GM06990 (cell line): ENCODE data around the gene GET3.

Source experiments
- DNase-seq: peaks from one replicate; pipeline ENCODE4 v3.0.0-alpha.2; 2011; ENCODE audit not compliant: insufficient read length; ENCODE audit errors: extremely low read depth
- H3K27me3 ChIP-seq: replicated peaks from 2 replicates; pipeline ENCODE4 v1.6.0; 2011; ENCODE audit warnings: low read length; ENCODE audit not compliant: control insufficient read depth, insufficient read depth
- H3K36me3 ChIP-seq: 2 replicates; pipeline ENCODE4 v1.5.1; 2011; ENCODE audit warnings: low read length; ENCODE audit not compliant: control insufficient read depth, insufficient read depth
- H3K4me3 ChIP-seq: replicated peaks from 2 replicates; pipeline ENCODE4 v1.5.1; 2011; ENCODE audit warnings: low read depth, mild to moderate bottlenecking, control low read depth, low read length
- TF ChIP-seq, protein P1 (sequence below): IDR thresholded peaks from 2 replicates; pipeline ENCODE4 v1.5.1; 2011; ENCODE audit warnings: low read length, control low read depth, mild to moderate bottlenecking, inconsistent platforms; ENCODE audit not compliant: insufficient read depth, poor library complexity, severe bottlenecking

The GET3 gene

DNA sequence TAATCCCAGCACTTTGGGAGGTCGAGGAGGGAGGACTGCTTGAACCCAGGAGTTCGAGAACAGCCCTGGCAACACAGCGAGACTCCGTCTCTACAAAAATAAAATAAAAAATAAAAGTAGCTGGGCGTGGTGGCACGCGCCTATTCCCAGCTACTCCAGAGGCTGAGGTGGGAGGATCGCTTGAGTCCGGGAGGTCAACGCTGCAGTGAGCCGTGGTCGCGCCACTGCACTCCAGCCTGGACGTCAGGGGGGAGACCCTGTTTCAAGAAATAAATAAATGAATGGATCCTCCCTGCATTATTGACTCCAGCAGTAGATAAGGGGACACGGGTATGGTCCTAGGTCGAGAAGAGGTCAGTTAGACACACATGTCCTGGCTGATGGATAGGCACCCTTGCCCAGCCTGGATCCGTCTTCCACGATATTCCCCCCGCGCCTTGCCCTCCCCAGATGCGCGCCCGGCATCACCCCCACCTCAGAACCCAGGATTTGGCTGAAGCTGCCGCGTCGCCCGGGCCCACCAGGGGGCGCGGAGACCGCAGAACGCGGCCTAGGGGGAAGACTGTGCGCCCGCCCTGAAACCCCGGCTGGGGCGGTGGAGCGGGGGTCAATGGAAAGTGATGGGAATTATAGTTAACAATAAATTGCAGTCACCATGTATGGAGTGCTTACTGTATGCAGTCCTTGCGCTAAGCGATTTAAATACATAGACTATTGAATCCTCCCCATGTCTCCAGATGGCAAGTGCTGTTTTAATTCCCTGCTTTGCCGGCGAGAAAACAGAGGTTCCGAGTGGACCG, 40.1 kb downstream of the GET3 start:
- peak; percentile 87 for DNase-seq
- Histone ChIP-seq H3K27me3 (no peaks in the 10 kb centered on the region), H3K4me3 (peak overlapping the region; percentile 75), H3K36me3 (no peaks in the 10 kb centered on the region)
- TF ChIP-seq, protein P1, sequence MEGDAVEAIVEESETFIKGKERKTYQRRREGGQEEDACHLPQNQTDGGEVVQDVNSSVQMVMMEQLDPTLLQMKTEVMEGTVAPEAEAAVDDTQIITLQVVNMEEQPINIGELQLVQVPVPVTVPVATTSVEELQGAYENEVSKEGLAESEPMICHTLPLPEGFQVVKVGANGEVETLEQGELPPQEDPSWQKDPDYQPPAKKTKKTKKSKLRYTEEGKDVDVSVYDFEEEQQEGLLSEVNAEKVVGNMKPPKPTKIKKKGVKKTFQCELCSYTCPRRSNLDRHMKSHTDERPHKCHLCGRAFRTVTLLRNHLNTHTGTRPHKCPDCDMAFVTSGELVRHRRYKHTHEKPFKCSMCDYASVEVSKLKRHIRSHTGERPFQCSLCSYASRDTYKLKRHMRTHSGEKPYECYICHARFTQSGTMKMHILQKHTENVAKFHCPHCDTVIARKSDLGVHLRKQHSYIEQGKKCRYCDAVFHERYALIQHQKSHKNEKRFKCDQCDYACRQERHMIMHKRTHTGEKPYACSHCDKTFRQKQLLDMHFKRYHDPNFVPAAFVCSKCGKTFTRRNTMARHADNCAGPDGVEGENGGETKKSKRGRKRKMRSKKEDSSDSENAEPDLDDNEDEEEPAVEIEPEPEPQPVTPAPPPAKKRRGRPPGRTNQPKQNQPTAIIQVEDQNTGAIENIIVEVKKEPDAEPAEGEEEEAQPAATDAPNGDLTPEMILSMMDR = peak; percentile 99

DNA sequence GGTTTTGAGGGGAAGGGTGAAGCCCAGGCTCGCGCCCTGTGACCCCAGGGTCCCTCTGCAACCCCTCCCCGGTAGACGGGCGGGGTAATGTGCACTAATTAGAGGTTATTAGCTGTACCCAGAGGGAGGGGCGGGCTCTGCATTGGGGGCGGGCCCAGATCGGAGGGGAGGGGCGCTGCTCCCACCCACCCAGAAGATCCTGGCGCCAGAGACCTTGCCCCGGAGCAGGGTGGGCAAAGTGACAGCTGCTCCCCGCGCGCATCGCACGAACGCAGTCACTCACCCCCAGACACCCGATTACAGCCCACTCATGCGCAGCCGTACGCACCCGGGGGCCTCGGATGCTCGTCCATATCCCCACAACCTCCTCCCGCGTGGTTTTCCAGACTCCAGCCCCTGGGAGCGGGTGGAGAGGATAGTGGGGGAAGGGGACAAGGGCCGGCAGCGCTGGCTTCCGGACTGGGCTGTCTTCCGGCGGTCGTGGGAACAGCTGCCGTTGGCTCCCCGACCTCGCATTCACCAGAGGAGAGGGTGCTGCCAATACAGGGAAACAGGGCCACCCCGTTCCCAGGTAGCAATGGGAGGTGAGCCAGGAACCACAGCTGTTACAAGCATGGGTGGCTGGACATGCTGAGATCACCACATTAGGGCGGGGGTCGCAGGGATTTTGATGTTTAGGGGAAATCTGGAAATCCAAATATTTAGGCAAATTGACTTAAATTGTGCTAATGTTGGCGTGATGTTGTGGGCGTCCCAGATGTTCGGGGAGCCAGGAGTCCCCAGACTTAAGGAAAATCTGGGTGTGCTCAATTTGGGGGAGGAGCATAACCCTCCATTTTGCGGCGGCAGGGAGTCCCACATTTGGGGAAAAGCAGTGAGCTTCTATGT, 41.0 kb downstream of the GET3 start:
- Histone ChIP-seq H3K4me3 (peak overlapping the region; percentile 75), H3K27me3 (no peaks in the 10 kb centered on the region), H3K36me3 (no peaks in the 10 kb centered on the region)
- TF ChIP-seq, protein P1 = no peak
- peak; percentile 73 for DNase-seq

DNA sequence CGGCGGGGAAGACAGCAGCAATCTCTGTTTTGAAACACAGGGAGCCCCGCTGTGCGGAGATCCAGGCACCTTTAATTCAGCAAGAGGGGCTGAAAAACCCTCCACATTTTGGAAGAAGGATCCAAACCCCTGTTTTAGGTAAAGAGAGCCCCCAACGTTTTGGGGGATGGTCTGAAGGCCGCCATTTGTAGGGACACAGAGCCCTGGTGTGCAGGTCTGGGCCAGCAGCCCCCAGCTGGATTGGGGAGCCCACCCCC, 41.5 kb downstream of the GET3 start:
- TF ChIP-seq, protein P1 = no peak
- peak overlapping the region; percentile 75 for H3K4me3 ChIP-seq
- H3K36me3 ChIP-seq = no peaks in the 10 kb centered on the region
- DNase-seq = no peak
- no peaks in the 10 kb centered on the region for H3K27me3 ChIP-seq

DNA sequence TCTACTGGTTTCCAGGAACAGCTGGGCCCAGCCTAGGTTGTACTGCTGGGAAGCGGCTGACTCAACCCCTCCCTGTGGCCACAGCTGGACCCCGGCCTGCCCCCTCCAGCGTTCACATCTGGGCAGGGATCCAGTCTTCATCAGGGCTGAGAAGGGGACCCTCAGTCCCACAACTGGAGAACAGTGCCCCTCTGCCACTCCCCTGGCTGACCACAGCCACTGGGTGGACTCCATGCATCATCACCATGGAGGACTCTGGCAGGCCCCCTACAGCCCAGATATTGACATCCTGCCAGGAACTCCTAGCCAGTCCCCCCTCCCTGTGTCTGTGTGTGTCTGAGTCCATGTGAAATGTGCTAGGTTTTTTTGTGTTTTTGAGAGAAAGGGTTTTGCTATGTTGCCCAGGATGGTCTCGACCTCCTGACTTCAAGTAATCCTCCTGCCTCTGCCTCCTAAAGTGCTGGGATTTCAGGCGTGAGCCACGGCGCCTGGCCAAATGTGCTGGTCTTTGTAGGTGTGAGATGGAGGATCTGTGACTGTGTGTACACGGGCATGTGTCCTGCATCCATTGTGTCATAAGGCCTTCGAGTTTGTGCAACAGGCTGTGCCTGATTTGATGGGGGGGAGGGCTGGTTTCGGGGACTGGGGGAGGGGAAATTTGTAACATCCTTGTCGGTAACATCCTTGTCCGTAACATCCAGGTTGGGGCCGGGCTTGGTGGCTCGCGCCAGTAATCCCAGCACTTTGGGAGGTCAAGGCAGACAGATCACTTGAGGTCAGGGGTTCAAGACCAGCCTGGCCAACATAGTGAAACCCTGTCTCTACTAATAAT, 42.1 kb downstream of the GET3 start:
- Histone ChIP-seq H3K36me3 (no peaks in the 10 kb centered on the region), H3K27me3 (no peaks in the 10 kb centered on the region), H3K4me3 (peak overlapping the region; percentile 75)
- DNase-seq = peak; percentile 56
- TF ChIP-seq, protein P1 = peak; percentile 31

DNA sequence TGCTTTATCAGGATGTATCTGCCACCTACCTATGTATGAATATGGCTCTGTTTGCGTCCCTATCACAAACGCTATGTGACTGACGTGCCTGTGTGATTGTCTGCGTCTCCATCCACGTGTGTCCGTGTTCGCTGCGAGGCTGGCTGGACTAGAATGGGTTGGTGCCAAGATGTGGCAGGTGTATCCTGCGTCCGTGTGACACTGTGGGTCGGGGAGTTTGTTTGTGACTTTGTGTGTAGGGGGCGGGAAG, 44.8 kb downstream of the GET3 start:
- TF ChIP-seq, protein P1 = no peak
- Histone ChIP-seq H3K27me3 (no peaks in the 10 kb centered on the region), H3K36me3 (no peaks in the 10 kb centered on the region), H3K4me3 (peak overlapping the region; percentile 57)
- DNase-seq = no peak
